HepG2 (cell line): ENCODE measurements around the gene PCBP2. TPM values are rescaled to one million over a fixed set of nuclear protein-coding genes. Genes with fewer than 3 reads are reported as not detected.

Experiments
- ATAD3A ChIP-seq: sonication (generic); formaldehyde crosslinking; IDR thresholded peaks from 2 replicates; pipeline ENCODE4 v1.4.0; 2020; ENCODE audit warnings: missing genetic modification reagents
- DNMT1 ChIP-seq: sonication (generic); formaldehyde crosslinking; IDR thresholded peaks from 2 replicates; pipeline ENCODE4 v1.5.1; 2020; ENCODE audit warnings: mild to moderate bottlenecking, missing genetic modification reagents
- PRMT3 ChIP-seq: sonication (generic); formaldehyde crosslinking; IDR thresholded peaks from 2 replicates; pipeline ENCODE4 v1.8.1; 2022; ENCODE audit warnings: low read depth, mild to moderate bottlenecking, moderate library complexity, missing genetic modification reagents, borderline replicate concordance
- RARA ChIP-seq: IDR thresholded peaks from 2 replicates; pipeline ENCODE4 v1.6.1; 2016; ENCODE audit warnings: missing genetic modification reagents, missing compliant biosample characterization
- SNAI1 ChIP-seq: sonication (generic); formaldehyde crosslinking; IDR thresholded peaks from 2 replicates; pipeline ENCODE4 v1.5.0; 2020; ENCODE audit warnings: mild to moderate bottlenecking, missing genetic modification reagents, borderline replicate concordance
- TAF15 ChIP-seq: fragments of 200-400 bp; formaldehyde crosslinking; IDR thresholded peaks from one replicate; pipeline ENCODE4 v1.6.1; 2018; ENCODE audit warnings: mild to moderate bottlenecking, low read depth, low read length; ENCODE audit not compliant: poor library complexity, severe bottlenecking
- TCF12 ChIP-seq, 2 experiments: fragments of 450-650 bp in 1 of 2; sonication (generic) in 1 of 2; formaldehyde crosslinking in 1 of 2; IDR thresholded peaks; 2 replicates each; pipeline versions ENCODE4 v1.6.1 to v1.8.0; 2017 to 2022; ENCODE audit warnings: antibody characterized with exemption in 1 of 2, mild to moderate bottlenecking in 1 of 2, missing genetic modification reagents in 1 of 2, moderate library complexity in 1 of 2
- XBP1 ChIP-seq: sonication (generic); formaldehyde crosslinking; IDR thresholded peaks from 2 replicates; pipeline ENCODE4 v1.5.0; 2020; ENCODE audit warnings: missing genetic modification reagents
- ZKSCAN1 ChIP-seq: fragments of 150-350 bp; IDR thresholded peaks from 2 replicates; pipeline ENCODE4 v1.6.1; 2014; ENCODE audit warnings: low read length
- ZNF224 ChIP-seq: sonication (generic); formaldehyde crosslinking; IDR thresholded peaks from 2 replicates; pipeline ENCODE4 v1.5.0; 2020; ENCODE audit warnings: mild to moderate bottlenecking, missing genetic modification reagents
- ZNF382 ChIP-seq: sonication (generic); formaldehyde crosslinking; IDR thresholded peaks from 2 replicates; pipeline ENCODE4 v1.5.0; 2020; ENCODE audit warnings: missing genetic modification reagents, mild to moderate bottlenecking, borderline replicate concordance
- ZNF550 ChIP-seq: sonication (generic); formaldehyde crosslinking; IDR thresholded peaks from 2 replicates; pipeline ENCODE4 v1.4.0; 2020; ENCODE audit warnings: mild to moderate bottlenecking, missing genetic modification reagents, borderline replicate concordance
- ZNF563 ChIP-seq: sonication (generic); formaldehyde crosslinking; IDR thresholded peaks from 2 replicates; pipeline ENCODE4 v1.8.0; 2022; ENCODE audit warnings: mild to moderate bottlenecking, moderate library complexity, missing genetic modification reagents
- ZNF607 ChIP-seq: sonication (generic); formaldehyde crosslinking; IDR thresholded peaks from 2 replicates; pipeline ENCODE4 v1.5.1; 2020; ENCODE audit warnings: missing genetic modification reagents, mild to moderate bottlenecking, borderline replicate concordance
- ZNF724P ChIP-seq: sonication (generic); formaldehyde crosslinking; IDR thresholded peaks from 2 replicates; pipeline ENCODE4 v1.8.0; 2022; ENCODE audit warnings: missing genetic modification reagents, borderline replicate concordance
- polyA plus RNA-seq, 8 experiments: library from polyadenylated mRNA; depleted of rRNA in 3 of 8; stranded (reverse) in 7 of 8; unstranded in 1 of 8; fragments of >200 nt; fragmentation: Illumina TruSeq in 4 of 8; extraction: Trizol in 4 of 8; gene quantifications; 2 replicates each; pipeline versions ENCODE4 v1.2.1 to v1.2.3, GENCODE V29; 2011 to 2016; ENCODE audit warnings: low read depth in 4 of 8, missing spikeins in 1 of 8, mixed read lengths in 1 of 8; ENCODE audit not compliant: insufficient read depth in 1 of 8
- total RNA-seq, 5 experiments: library from RNA; depleted of rRNA; stranded (reverse); fragments of >200 nt; fragmentation: Illumina TruSeq; extraction: Trizol; gene quantifications; 2 replicates each; pipeline ENCODE4 v1.2.3, GENCODE V29; 2016; ENCODE audit warnings: low read depth in 1 of 5
- TF ChIP-seq, protein P1 (sequence below): sonication (generic); formaldehyde crosslinking; IDR thresholded peaks from 2 replicates; pipeline ENCODE4 v1.8.0; 2022; ENCODE audit warnings: mild to moderate bottlenecking, missing genetic modification reagents
- TF ChIP-seq, protein P2 (sequence below): sonication (generic); formaldehyde crosslinking; conservative IDR thresholded peaks from 2 replicates; pipeline ENCODE4 v1.4.0; 2020; ENCODE audit warnings: missing genetic modification reagents
- TF ChIP-seq, protein P3 (sequence below): sonication (generic); formaldehyde crosslinking; IDR thresholded peaks from 2 replicates; pipeline ENCODE4 v1.4.0; 2020; ENCODE audit warnings: mild to moderate bottlenecking, missing genetic modification reagents
- TF ChIP-seq, protein P4 (sequence below): sonication (generic); formaldehyde crosslinking; IDR thresholded peaks from 2 replicates; pipeline ENCODE4 v1.4.0; 2020; ENCODE audit warnings: mild to moderate bottlenecking, missing genetic modification reagents
- TF ChIP-seq, protein P5 (sequence below): sonication (generic); formaldehyde crosslinking; IDR thresholded peaks from 2 replicates; pipeline ENCODE4 v1.4.0; 2020; ENCODE audit warnings: missing genetic modification reagents, borderline replicate concordance
- TF ChIP-seq, protein P6 (sequence below): sonication (generic); formaldehyde crosslinking; IDR thresholded peaks from 2 replicates; pipeline ENCODE4 v1.8.0; 2023; ENCODE audit warnings: mild to moderate bottlenecking, missing genetic modification reagents
- TF ChIP-seq, protein P7 (sequence below): sonication (generic); formaldehyde crosslinking; IDR thresholded peaks from 2 replicates; pipeline ENCODE4 v1.4.0; 2020; ENCODE audit warnings: missing genetic modification reagents, borderline replicate concordance

The PCBP2 gene
- total and polyA plus RNA-seq, 2 of the 13 experiments (the other 11 are each of a cell fraction or from before 2014, with no cell fraction given), result 154 to 345 TPM

DNA sequence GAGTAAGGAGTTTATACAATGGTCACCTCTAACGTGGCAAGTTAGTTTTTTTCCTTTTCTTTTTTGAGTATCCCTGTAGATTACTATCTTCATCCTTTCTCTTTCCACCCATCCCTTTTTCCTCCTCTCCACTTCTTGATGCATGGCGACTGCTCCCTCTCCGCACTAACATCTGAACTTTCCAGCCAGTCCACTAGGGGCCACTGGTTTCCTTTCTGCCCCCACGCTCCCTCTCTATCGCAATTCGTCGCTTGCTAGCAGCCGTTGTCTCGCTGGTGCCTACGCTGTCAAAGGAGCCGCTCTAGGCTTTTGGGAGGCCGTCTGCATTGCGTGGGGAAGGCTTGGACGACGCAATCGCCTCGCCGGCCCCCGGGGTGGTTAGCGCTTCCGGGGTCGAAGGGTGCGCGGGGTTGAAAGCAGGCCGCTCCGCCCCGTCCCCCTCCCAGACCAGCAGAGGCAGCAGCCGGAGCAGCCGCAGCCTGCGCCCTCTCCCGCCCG lies at the start of gene PCBP2 (continued):
- TF ChIP-seq, protein P1, sequence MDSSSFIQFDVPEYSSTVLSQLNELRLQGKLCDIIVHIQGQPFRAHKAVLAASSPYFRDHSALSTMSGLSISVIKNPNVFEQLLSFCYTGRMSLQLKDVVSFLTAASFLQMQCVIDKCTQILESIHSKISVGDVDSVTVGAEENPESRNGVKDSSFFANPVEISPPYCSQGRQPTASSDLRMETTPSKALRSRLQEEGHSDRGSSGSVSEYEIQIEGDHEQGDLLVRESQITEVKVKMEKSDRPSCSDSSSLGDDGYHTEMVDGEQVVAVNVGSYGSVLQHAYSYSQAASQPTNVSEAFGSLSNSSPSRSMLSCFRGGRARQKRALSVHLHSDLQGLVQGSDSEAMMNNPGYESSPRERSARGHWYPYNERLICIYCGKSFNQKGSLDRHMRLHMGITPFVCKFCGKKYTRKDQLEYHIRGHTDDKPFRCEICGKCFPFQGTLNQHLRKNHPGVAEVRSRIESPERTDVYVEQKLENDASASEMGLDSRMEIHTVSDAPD (CRISPR knock-in tag), result no peak; the same call in 1 of the 2 replicates
- TF ChIP-seq ZNF563 (CRISPR knock-in tag) (no peak), PRMT3 (CRISPR knock-in tag) (no peak), SNAI1 (CRISPR knock-in tag) (no peak), ZNF550 (no peak), ZKSCAN1 (no peak), RARA (CRISPR knock-in tag) (peak; percentile 47; the same call in 1 of the 2 replicates), ZNF382 (no peak), ZNF224 (CRISPR knock-in tag) (no peak), ZNF607 (no peak), TCF12 (IDR thresholded peaks at IDR 0.05) (no peak), TCF12 (CRISPR knock-in tag; IDR thresholded peaks at IDR 0.05) (peak; percentile 31; the same call in 1 of the 2 replicates), ZNF724P (CRISPR knock-in tag) (no peak), XBP1 (CRISPR knock-in tag) (no peak), DNMT1 (CRISPR knock-in tag) (no peak), TAF15 (no peak), ATAD3A (CRISPR knock-in tag) (no peak)
- TF ChIP-seq, protein P2, sequence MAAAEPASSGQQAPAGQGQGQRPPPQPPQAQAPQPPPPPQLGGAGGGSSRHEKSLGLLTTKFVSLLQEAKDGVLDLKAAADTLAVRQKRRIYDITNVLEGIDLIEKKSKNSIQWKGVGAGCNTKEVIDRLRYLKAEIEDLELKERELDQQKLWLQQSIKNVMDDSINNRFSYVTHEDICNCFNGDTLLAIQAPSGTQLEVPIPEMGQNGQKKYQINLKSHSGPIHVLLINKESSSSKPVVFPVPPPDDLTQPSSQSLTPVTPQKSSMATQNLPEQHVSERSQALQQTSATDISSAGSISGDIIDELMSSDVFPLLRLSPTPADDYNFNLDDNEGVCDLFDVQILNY, result no peak
- TF ChIP-seq, protein P3, sequence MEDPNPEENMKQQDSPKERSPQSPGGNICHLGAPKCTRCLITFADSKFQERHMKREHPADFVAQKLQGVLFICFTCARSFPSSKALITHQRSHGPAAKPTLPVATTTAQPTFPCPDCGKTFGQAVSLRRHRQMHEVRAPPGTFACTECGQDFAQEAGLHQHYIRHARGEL (CRISPR knock-in tag), result no peak
- TF ChIP-seq, protein P4, sequence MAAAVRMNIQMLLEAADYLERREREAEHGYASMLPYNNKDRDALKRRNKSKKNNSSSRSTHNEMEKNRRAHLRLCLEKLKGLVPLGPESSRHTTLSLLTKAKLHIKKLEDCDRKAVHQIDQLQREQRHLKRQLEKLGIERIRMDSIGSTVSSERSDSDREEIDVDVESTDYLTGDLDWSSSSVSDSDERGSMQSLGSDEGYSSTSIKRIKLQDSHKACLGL, result 0 out of 2 replicates have a peak, but pooled peaks have one; percentile 6
- TF ChIP-seq, protein P5, sequence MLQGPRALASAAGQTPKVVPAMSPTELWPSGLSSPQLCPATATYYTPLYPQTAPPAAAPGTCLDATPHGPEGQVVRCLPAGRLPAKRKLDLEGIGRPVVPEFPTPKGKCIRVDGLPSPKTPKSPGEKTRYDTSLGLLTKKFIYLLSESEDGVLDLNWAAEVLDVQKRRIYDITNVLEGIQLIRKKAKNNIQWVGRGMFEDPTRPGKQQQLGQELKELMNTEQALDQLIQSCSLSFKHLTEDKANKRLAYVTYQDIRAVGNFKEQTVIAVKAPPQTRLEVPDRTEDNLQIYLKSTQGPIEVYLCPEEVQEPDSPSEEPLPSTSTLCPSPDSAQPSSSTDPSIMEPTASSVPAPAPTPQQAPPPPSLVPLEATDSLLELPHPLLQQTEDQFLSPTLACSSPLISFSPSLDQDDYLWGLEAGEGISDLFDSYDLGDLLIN (CRISPR knock-in tag), result no peak
- TF ChIP-seq, protein P6, sequence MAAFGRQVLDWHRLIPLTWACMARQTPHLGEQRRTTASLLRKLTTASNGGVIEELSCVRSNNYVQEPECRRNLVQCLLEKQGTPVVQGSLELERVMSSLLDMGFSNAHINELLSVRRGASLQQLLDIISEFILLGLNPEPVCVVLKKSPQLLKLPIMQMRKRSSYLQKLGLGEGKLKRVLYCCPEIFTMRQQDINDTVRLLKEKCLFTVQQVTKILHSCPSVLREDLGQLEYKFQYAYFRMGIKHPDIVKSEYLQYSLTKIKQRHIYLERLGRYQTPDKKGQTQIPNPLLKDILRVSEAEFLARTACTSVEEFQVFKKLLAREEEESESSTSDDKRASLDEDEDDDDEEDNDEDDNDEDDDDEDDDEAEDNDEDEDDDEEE (CRISPR knock-in tag), result no peak
- TF ChIP-seq, protein P7, sequence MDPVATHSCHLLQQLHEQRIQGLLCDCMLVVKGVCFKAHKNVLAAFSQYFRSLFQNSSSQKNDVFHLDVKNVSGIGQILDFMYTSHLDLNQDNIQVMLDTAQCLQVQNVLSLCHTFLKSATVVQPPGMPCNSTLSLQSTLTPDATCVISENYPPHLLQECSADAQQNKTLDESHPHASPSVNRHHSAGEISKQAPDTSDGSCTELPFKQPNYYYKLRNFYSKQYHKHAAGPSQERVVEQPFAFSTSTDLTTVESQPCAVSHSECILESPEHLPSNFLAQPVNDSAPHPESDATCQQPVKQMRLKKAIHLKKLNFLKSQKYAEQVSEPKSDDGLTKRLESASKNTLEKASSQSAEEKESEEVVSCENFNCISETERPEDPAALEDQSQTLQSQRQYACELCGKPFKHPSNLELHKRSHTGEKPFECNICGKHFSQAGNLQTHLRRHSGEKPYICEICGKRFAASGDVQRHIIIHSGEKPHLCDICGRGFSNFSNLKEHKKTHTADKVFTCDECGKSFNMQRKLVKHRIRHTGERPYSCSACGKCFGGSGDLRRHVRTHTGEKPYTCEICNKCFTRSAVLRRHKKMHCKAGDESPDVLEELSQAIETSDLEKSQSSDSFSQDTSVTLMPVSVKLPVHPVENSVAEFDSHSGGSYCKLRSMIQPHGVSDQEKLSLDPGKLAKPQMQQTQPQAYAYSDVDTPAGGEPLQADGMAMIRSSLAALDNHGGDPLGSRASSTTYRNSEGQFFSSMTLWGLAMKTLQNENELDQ, result no peak
